ENCODE measurements around the gene PPCDC. TPM values are rescaled to one million over a fixed set of nuclear protein-coding genes. Genes with fewer than 3 reads are reported as not detected.

The PPCDC gene
- polyA plus RNA-seq, 10 donors: 4.9 to 8.7 (median 7.1) TPM

DNA sequence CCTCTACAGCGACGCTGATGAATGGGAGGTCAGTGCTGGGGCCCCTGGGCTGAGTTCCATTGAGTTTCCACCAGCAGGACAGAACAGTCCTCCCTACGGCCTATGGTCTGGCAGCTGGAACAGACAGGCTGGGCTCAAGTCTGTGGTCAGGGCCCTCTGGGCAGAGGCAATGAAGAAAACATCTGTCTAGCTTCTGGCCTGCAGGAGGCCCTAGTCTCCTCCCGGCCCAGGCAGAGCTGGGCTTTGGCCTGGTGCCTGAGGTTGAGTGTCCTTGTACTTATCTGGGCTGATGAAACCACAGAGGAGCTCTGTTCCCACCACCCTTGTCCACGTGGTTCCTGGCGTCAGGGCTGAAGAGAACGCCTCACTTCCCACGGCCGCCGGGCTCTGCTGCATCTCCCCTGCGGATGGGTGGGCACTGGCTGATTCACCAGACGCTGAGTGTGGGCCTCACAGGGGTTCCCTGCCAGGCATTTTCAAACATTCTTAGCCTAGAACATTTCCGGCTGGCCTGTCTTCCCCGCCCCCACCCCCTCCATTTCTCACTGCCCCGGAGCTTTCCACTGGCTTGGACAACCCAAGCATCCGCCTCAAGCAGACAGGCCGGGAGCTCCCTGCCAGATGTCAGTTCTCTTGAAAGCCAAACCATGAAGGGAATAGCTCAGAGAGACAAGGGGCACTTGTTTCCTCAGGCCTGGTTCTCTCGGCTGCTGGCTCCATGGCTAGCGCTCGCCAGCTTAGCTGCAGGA is 20.3 kb downstream of the PPCDC start:
- peak; percentile 93 to 97 (median 94) for DNase-seq

GRCh38 chr15:75044258-75044878 is 21.0 kb downstream of the PPCDC start:
- no peak for DNase-seq

- no peak for DNase-seq
These were observed 22.1 kb downstream of the PPCDC start for GRCh38 chr15:75045332-75046015.

DNA sequence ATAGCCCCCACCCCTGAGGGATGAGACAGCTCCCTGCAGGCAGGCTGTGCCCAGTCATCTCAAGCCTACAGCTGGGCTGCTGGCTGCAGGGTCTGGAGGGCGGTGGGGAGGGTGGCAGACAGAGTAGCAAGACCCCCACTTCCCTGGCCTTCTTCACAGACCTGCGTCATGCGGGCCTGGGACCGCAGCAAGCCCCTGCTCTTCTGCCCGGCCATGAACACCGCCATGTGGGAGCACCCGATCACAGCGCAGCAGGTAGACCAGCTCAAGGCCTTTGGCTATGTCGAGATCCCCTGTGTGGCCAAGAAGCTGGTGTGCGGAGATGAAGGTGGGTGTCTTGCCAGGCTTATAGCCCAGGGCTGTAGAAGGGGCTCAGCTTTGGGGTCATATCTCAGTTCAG is 25.0 kb downstream of the PPCDC start:
- no peak for DNase-seq

DNA sequence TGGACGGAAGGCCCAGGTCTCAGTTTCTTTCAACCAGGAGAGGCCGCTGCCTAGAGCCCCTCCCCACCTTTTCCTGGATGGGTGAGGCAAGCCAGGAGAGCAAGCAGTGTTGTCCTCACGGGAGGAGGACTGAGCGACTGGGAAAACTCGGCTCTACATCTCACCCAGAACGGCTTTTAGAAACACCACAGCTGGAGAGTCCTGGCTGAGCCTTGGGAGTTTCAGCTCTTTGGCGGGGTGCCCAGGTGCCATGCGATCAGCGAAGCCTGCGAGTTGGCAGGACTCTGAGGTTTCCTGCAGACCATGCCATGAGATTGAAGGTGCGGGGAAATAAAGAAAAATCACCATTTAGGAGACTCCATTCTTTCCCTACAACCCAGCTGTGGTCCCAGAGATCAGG is 26.0 kb downstream of the PPCDC start:
- peak in 1 of 3 donors; percentile 53 for DNase-seq

DNA sequence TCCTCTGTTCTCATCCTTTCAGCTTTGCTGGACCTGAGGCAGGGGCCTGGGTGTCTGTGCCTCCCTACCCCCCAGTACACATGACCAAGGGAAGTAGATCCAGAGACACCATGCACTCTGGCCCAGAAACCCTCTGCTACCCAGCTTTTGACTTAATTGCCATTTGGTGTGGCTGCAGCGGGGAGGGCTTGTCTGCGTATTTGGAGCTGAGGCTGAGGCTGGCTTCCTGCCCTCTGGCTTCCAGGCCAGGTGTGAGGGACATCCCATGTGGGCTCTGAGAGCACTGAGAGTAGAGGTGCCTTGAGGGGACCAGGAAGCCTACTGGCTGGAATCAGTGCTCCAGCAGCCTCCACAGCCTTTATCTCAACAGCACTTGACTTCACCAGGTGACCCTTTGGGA is 26.9 kb downstream of the PPCDC start:
- no peak for DNase-seq

- DNase-seq: peak in 1 of 3 donors; percentile 34
These were observed 27.8 kb downstream of the PPCDC start for GRCh38 chr15:75051191-75051608.

- DNase-seq: no peak
These were observed 28.3 kb downstream of the PPCDC start for GRCh38 chr15:75051711-75052110.

GRCh38 chr15:75052972-75053747 is 29.8 kb downstream of the PPCDC start:
- no peak for DNase-seq

- DNase-seq: no peak
These were observed 30.3 kb downstream of the PPCDC start for GRCh38 chr15:75053748-75054125.

GRCh38 chr15:75054172-75054897 is 30.9 kb downstream of the PPCDC start:
- DNase-seq: no peak

GRCh38 chr15:75056036-75056435 is 32.6 kb downstream of the PPCDC start:
- no peak for DNase-seq

DNA sequence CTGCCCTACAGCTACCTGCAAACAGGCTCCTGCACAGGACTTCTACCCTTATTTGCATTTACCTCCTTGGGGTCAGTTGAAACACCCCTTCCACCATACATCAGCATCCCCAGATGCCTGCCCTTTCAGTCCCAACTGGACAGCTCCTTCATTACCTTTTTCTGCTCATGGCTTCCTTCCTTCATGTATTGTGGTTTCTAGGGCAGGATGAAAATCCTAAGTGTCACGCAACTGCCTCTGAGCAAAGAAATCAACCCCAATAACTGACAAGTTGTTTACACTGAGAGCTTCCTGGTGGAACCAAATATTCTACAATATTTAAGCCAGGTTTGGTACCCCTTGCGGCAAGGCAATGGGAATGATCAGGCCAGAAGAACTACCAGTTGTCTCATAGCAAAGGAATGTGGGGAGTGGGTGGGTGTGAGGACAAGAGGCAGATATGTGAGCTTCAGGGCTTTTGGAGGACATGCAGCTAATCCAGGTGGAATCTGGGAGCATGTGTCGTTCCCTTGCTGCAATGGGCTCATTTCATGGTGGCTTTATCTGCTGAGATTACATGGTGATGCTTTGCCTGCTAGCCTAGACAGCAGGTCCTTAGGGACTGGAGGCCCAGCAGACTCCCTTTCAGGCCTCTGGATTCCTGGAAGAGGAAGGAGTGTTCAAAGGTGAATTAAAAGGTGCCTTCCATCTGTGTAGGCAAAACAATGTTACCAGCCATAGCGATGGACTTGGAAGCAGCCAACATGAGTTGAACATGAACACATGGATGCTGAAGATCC is 34.9 kb downstream of the PPCDC start:
- DNase-seq: no peak

- DNase-seq: no peak
These were observed 36.2 kb downstream of the PPCDC start for GRCh38 chr15:75059607-75060006.

DNA sequence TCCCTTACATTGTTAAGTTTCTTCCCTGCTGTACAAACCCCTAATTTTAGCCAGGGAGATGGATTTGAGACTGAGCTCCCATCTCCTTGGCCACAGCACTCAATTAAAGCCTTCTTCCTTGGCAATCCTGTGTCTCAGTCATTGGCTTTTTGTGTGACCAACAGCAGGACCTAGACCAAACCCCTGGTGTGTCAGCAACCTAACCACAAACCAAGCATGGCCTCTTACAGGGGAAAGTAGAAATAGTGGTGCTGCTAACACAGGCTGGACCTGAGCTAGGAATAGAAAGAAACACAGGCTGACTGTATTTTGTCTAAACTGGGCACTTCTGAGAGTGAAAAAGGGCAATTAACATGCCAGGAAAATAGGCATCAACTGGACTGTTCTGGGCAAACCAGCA is 37.9 kb downstream of the PPCDC start:
- DNase-seq: no peak

DNA sequence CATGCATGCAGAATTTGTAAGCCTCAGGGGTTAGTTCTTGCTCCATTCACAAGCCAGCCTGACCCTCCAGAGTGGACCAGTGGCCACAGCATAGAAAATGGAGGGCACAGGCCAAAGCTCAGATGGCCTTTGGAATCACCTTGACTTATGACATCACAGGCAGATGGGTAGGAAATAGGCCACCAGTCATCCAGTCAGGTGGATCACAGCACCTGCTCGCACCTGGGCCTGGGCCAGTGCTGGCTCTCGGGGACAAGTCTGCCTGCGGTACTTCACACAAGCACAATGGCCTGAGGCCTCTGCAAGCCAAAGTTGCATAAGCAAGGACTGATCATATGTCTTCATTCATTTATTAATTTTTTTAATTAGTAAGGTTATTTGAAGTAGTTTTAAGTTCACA is 39.3 kb downstream of the PPCDC start:
- no peak for DNase-seq

GRCh38 chr15:75063338-75063737 is 39.9 kb downstream of the PPCDC start:
- DNase-seq: no peak

DNA sequence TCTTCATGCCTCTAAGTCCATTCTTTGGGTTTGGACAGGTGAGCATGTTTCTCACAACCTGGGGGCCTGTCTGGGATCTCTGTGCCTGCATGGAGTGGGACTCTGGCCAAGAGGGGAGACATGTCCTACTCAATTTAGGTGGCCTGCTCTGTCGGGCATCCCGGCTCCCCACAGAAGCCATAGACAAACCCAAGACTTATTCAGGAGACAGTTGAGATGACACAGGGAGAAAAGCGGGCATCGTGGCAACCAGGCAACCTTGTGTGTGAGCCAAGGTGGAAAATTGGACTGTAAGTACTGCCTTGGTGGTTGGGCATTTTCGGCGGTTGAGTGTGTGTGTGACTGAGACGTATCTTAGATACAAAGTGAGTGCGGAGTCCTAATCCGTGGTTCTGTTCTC is 40.5 kb downstream of the PPCDC start:
- no peak for DNase-seq

DNA sequence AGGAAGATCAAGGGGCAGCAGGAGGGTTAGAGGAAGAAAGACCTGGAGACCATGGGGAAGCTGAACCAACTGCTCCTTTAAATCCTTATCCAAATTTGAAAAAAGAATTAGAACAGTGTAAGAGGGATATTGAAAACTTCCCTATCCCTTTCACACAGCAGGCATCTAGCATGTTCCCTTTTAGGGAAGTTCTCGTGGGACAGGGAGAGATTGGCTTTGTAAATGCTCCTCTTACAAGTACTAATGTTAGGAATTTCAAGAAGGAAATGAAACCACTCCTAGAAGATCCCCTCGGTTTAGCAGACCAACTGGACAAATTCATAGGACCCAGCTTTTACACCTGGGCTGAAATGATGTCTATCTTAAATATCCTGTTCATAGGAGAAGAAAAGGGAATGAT is 41.5 kb downstream of the PPCDC start:
- no peak for DNase-seq

GRCh38 chr15:75065467-75065850 is 42.1 kb downstream of the PPCDC start:
- peak in 1 of 3 donors; percentile 59 for DNase-seq
